Panc1 (cell line): ENCODE data around the gene HDAC7. TPM values are rescaled to one million over a fixed set of nuclear protein-coding genes. Genes with fewer than 3 reads are reported as not detected.
A peak's percentile ranks its signal among the peaks of the same experiment; 100 is the strongest.

Experiments
- ATAC-seq: fragments of 200-7000 bp; cut with Tn5 transposase; 2 replicates; pipeline ENCODE4 v1.9.1; 2020; ENCODE audit warnings: mild to moderate bottlenecking, moderate library complexity
- BruUV-seq: library from RNA; stranded (reverse); fragments of 400-500 nt; replicated peaks from 2 replicates; lab custom pipeline; 2021; lab: Mats Ljungman, UMichigan
- CTCF ChIA-PET: fragments of 300-600 bp; sonication (Branson Sonifier 250); formaldehyde crosslinking; loops from one replicate; lab custom pipeline; 2022; ENCODE audit warnings: antibody characterized with exemption; lab: Charles Lee
- POLR2A ChIA-PET: fragments of 300-600 bp; sonication (Branson Sonifier 250); formaldehyde crosslinking; loops from one replicate; lab custom pipeline; 2022; ENCODE audit warnings: antibody characterized with exemption; lab: Charles Lee
- DNase-seq: peaks from one replicate; pipeline ENCODE4 v3.0.0-alpha.2; 2010; ENCODE audit warnings: low read depth, low spot score
- H3K27ac ChIP-seq: 2 replicates; pipeline ENCODE4 v1.5.1; 2011; ENCODE audit warnings: mild to moderate bottlenecking, low read length, inconsistent platforms
- H3K27me3 ChIP-seq: fragments of 200-500 bp; sonication (Bioruptor generic); 2 replicates; pipeline ENCODE4 v1.6.0; 2014; ENCODE audit warnings: low read length, inconsistent platforms; ENCODE audit not compliant: control insufficient read depth, insufficient read depth
- H3K36me3 ChIP-seq: fragments of 200-500 bp; sonication (Bioruptor generic); 2 replicates; pipeline ENCODE4 v1.5.1; 2014; ENCODE audit warnings: inconsistent platforms, mild to moderate bottlenecking, low read length, moderate library complexity; ENCODE audit not compliant: control insufficient read depth, insufficient read depth
- H3K4me1 ChIP-seq: 2 replicates; pipeline ENCODE4 v1.5.1; 2011; ENCODE audit warnings: inconsistent platforms, mild to moderate bottlenecking, low read length, moderate library complexity; ENCODE audit not compliant: control insufficient read depth, insufficient read depth
- H3K4me3 ChIP-seq, 2 experiments: 2 replicates each; pipeline ENCODE4 v1.5.1; 2011 to 2012; ENCODE audit warnings: low read depth in 2 of 2, low read length in 2 of 2, mild to moderate bottlenecking in 2 of 2, inconsistent platforms in 1 of 2, moderate library complexity in 1 of 2
- H3K9me3 ChIP-seq: fragments of 200-500 bp; sonication (Bioruptor generic); 2 replicates; pipeline ENCODE4 v1.5.1; 2014; ENCODE audit warnings: low read depth, mild to moderate bottlenecking, inconsistent platforms, low read length, moderate library complexity; ENCODE audit not compliant: control insufficient read depth, insufficient read depth
- POLR2AphosphoS5 ChIP-seq: IDR thresholded peaks from 2 replicates; pipeline ENCODE4 v1.6.1; 2012; ENCODE audit warnings: mild to moderate bottlenecking, low read depth, low read length, moderate library complexity
- SIN3A ChIP-seq: IDR thresholded peaks from 2 replicates; pipeline ENCODE4 v1.6.1; 2012; ENCODE audit warnings: low read depth, mild to moderate bottlenecking, low read length, moderate library complexity, borderline replicate concordance; ENCODE audit not compliant: insufficient read depth
- TCF7L2 ChIP-seq: IDR thresholded peaks from 2 replicates; pipeline ENCODE4 v1.6.1; 2011; ENCODE audit warnings: mild to moderate bottlenecking, low read depth, low read length, inconsistent platforms
- in situ Hi-C: cut with HindIII; loops from 2 replicates; pipeline ENCODE4 v1.10.0; 2016; ENCODE audit warnings: low sequenced_read_pairs, low pct_unique_long_range_greater_than_20kb
- intact Hi-C: fragments of 100-400 bp; cut with micrococcal nuclease; formaldehyde crosslinking; loops from one replicate; pipeline ENCODE4 v1.10.0; 2022; ENCODE audit not compliant: unreplicated experiment
- total RNA-seq: library from RNA; stranded (reverse); gene quantifications from one replicate; pipeline ENCODE4 v1.2.1, GENCODE V29; 2021; ENCODE audit not compliant: unreplicated experiment
- TF ChIP-seq, protein P1 (sequence below), 2 experiments: IDR thresholded peaks; 2 replicates each; pipeline ENCODE4 v1.6.1; 2011 to 2012; ENCODE audit warnings: low read depth in 2 of 2, control low read depth in 1 of 2, low read length in 1 of 2, mild to moderate bottlenecking in 1 of 2, moderate library complexity in 1 of 2; ENCODE audit not compliant: insufficient read depth in 1 of 2
- TF ChIP-seq, protein P2 (sequence below): fragments of 450-650 bp; IDR thresholded peaks from 2 replicates; pipeline ENCODE4 v1.5.1; 2017; ENCODE audit warnings: mild to moderate bottlenecking

The HDAC7 gene
- total RNA-seq, 1 experiment from 2014 or later: 84.2 TPM

DNA sequence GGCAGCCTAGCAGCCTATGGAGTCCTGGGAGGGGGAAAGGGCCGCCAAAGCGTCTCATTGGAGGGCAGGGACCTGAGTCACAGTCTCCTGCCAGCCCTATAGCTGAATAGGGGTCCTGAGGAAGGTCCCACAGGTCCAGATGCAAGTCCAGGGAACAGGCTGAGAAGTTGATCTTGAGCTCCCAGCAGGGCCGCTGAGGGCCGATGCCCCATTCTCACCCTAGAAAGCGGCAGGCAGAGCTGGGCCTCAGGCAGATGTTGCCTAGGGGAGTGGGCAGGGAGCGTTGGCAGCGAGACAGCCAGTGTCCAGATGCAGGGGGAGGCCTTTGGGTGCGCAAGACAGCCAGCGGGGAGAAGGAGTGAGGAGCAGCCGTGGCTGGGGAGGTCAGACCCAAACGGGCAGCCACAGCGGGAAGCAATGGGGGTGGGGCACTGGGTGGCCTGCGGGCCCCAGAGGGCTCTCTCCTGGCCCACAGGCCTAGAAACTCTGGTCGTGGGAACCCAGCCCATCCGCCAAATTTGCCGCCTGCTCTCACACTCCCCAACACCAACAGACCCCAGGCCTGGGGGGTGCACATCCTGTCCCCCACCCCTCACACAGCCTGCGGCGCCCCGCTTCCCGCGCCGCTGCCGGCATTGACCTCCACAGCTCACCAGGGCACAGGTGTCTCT is 1.1 kb downstream of the HDAC7 start:
- intact Hi-C loops: no loop called here
- DNase-seq (no peak), ATAC-seq (peak; percentile 25)
- POLR2A ChIA-PET: no interaction called here
- in situ Hi-C loops: no loop called here
- H3K4me3 ChIP-seq: peak overlapping the region; percentile 63 to 81
- peaks cover 65% of the 10 kb centered on the region for H3K4me1 ChIP-seq
- TF ChIP-seq, protein P1, sequence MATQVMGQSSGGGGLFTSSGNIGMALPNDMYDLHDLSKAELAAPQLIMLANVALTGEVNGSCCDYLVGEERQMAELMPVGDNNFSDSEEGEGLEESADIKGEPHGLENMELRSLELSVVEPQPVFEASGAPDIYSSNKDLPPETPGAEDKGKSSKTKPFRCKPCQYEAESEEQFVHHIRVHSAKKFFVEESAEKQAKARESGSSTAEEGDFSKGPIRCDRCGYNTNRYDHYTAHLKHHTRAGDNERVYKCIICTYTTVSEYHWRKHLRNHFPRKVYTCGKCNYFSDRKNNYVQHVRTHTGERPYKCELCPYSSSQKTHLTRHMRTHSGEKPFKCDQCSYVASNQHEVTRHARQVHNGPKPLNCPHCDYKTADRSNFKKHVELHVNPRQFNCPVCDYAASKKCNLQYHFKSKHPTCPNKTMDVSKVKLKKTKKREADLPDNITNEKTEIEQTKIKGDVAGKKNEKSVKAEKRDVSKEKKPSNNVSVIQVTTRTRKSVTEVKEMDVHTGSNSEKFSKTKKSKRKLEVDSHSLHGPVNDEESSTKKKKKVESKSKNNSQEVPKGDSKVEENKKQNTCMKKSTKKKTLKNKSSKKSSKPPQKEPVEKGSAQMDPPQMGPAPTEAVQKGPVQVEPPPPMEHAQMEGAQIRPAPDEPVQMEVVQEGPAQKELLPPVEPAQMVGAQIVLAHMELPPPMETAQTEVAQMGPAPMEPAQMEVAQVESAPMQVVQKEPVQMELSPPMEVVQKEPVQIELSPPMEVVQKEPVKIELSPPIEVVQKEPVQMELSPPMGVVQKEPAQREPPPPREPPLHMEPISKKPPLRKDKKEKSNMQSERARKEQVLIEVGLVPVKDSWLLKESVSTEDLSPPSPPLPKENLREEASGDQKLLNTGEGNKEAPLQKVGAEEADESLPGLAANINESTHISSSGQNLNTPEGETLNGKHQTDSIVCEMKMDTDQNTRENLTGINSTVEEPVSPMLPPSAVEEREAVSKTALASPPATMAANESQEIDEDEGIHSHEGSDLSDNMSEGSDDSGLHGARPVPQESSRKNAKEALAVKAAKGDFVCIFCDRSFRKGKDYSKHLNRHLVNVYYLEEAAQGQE (IDR thresholded peaks at IDR 0.05; ENCODE audit: insufficient read depth in 1 of 2, low read depth in 2 of 2, low read length in 1 of 2): no peak
- TF ChIP-seq TCF7L2 (0 out of 2 replicates have a peak, but pooled peaks have one; percentile 12), POLR2AphosphoS5 (0 out of 2 replicates have a peak, but pooled peaks have one; percentile 11)
- H3K9me3 ChIP-seq: no peaks in the 10 kb centered on the region
- CTCF ChIA-PET: interaction anchor here (1.4 kb wide), 1 partner anchor 18 kb away, joined by 4 read pairs; no protein-coding TSS in a partner anchor
- H3K36me3 ChIP-seq: no peaks in the 10 kb centered on the region
- H3K27ac ChIP-seq: peak overlapping the region; percentile 86
- no TSS peak for BruUV-seq
- H3K27me3 ChIP-seq: no peaks in the 10 kb centered on the region

DNA sequence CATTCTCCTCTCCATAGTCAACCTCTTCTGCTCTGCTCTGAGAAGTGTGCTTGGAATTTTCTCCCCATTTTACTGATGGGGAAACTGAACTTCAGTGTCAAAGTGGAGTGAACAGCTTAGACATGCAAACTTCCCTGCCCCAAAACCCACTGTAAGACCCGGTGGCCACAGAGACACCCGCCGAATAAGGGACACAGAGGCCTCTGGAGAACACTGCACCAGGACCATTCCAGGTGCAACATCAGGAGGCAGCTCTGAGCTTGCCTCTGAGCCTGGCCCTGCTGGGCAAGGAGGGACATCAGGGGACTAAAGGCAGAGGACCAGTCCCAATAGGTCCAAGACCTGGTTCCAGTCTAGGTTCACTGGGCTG is 1.7 kb downstream of the HDAC7 start:
- intact Hi-C loops (no loop called here), in situ Hi-C loops (no loop called here)
- peak overlapping the region; percentile 86 for H3K27ac ChIP-seq
- ChIA-PET CTCF (interaction anchor here (1.4 kb wide), 2 partner anchors 18 to 22 kb away, joined by 4 read pairs; no protein-coding TSS in a partner anchor), POLR2A (no interaction called here)
- ATAC-seq (no peak), DNase-seq (no peak)
- no peaks in the 10 kb centered on the region for H3K36me3 ChIP-seq
- no peaks in the 10 kb centered on the region for H3K27me3 ChIP-seq
- H3K4me3 ChIP-seq: peak overlapping the region; percentile 63 to 81
- peaks cover 70% of the 10 kb centered on the region for H3K4me1 ChIP-seq
- no TSS peak for BruUV-seq
- no peaks in the 10 kb centered on the region for H3K9me3 ChIP-seq
- TF ChIP-seq SIN3A: no peak
- TF ChIP-seq, protein P1 (IDR thresholded peaks at IDR 0.05; ENCODE audit: insufficient read depth in 1 of 2, low read depth in 2 of 2, low read length in 1 of 2): no peak
- no peak for TF ChIP-seq TCF7L2
- TF ChIP-seq, protein P2, sequence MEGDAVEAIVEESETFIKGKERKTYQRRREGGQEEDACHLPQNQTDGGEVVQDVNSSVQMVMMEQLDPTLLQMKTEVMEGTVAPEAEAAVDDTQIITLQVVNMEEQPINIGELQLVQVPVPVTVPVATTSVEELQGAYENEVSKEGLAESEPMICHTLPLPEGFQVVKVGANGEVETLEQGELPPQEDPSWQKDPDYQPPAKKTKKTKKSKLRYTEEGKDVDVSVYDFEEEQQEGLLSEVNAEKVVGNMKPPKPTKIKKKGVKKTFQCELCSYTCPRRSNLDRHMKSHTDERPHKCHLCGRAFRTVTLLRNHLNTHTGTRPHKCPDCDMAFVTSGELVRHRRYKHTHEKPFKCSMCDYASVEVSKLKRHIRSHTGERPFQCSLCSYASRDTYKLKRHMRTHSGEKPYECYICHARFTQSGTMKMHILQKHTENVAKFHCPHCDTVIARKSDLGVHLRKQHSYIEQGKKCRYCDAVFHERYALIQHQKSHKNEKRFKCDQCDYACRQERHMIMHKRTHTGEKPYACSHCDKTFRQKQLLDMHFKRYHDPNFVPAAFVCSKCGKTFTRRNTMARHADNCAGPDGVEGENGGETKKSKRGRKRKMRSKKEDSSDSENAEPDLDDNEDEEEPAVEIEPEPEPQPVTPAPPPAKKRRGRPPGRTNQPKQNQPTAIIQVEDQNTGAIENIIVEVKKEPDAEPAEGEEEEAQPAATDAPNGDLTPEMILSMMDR: no peak
- TF ChIP-seq POLR2AphosphoS5: no peak
